Measurements from ENCODE around the gene TMEM94. TPM values are rescaled to one million over a fixed set of nuclear protein-coding genes. Genes with fewer than 3 reads are reported as not detected.

Gene TMEM94
- total and polyA plus RNA-seq, 2 of the 13 experiments (the other 11 are each of a cell fraction or from before 2014, with no cell fraction given): 32.6 to 134 TPM

- TF ChIP-seq ZNF775 (CRISPR knock-in tag; IDR thresholded peaks at IDR 0.05; ENCODE audit: borderline replicate concordance) (no peak), MTERF4 (CRISPR knock-in tag; IDR thresholded peaks at IDR 0.05) (no peak), KDM2A (CRISPR knock-in tag; IDR thresholded peaks at IDR 0.05; ENCODE audit: borderline replicate concordance, low read depth) (peak; percentile 56; the same call in 1 of the 2 replicates), ZNF619 (CRISPR knock-in tag; IDR thresholded peaks at IDR 0.05) (no peak), ZNF513 (CRISPR knock-in tag; conservative IDR thresholded peaks at IDR 0.05) (no peak), RBFOX2 (IDR thresholded peaks at IDR 0.05; ENCODE audit: low read depth, low read length) (peak; percentile 54), ZNF800 (CRISPR knock-in tag; IDR thresholded peaks at IDR 0.05) (no peak), ZNF317 (CRISPR knock-in tag; IDR thresholded peaks at IDR 0.05) (no peak), ZXDC (CRISPR knock-in tag; IDR thresholded peaks at IDR 0.05) (no peak), SIX4 (CRISPR knock-in tag; IDR thresholded peaks at IDR 0.05) (no peak), ZNF274 (CRISPR knock-in tag; IDR thresholded peaks at IDR 0.05) (no peak), PAXIP1 (CRISPR knock-in tag; conservative IDR thresholded peaks at IDR 0.05) (0 out of 2 replicates have a peak, but pooled peaks have one; percentile 26), TFE3 (CRISPR knock-in tag; IDR thresholded peaks at IDR 0.05) (no peak), ZNF362 (CRISPR knock-in tag; IDR thresholded peaks at IDR 0.05; ENCODE audit: borderline replicate concordance) (no peak)
These were observed 48.1 kb downstream of the TMEM94 start (continued) for GRCh38 chr17:75504347-75505151.

Measured in HepG2 (cell line).